T follicular helper cell (primary cell): ENCODE results near the gene DYRK1A.
"Not testable (repeated sequence)": the region's sequence is repeated elsewhere in the genome, so short reads cannot be mapped to it uniquely, and the experiment has no call there.

Experiments used
- DNase-seq: peaks from one replicate; pipeline ENCODE4 v3.0.0-alpha.2; 2020; ENCODE audit warnings: low read depth

Gene DYRK1A

DNA sequence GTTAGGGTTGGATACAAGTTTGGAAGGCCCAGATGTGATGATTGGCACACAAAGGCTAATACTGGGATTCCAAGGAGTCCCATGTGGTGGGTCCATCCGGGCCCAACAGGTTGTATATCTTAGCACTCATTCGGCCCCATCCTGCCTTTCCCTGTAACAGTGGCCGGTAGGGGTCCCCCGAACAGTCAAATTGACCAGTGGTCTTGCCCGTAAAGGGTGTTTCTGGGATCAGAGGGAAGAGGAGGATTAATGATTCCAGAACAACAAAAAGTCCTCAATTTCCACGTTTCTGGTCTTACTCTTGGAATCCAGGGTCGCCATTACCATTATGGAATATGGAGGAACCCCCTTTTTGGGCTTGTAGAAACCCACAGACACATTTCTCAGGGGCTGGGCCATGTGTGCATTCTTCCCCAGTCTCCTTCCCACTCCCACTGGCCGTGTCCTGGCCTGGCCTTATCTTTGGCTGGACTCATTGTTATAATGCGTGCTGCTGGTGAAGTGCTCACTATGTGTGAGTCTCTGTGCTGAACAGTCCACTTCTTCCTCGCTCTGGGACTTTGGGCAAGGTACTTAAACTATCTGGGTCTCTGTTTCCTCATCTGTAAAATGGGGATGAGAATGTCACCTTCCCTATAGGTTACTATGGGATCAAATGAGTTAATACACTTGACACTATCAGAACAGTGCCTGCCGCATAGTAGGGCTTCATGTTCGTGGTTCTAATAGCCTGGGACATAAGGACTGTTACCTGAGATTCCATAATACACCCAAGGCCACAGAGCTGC, 161.8 kb downstream of the DYRK1A start:
- DNase-seq: no peak

DNA sequence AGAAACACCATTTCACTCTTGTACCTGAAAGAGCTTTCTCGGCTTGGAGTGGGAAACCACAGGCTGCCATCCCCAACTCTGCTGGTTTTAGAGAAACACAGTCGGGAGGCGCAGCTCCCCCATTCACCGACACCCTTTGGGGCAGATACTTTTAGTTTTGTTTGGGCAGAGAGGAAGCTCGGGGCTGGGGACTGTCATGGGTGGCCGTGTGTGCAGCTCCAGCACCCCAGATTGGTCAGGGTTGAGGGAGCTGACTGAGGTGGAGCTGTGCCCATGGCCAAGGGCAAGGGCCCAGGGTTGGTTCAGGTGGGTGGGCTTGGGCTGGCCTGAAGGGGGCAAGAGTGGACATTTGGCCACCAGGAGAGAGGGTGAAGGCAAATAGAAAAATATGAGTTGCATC, 163.1 kb downstream of the DYRK1A start:
- DNase-seq: no peak

DNA sequence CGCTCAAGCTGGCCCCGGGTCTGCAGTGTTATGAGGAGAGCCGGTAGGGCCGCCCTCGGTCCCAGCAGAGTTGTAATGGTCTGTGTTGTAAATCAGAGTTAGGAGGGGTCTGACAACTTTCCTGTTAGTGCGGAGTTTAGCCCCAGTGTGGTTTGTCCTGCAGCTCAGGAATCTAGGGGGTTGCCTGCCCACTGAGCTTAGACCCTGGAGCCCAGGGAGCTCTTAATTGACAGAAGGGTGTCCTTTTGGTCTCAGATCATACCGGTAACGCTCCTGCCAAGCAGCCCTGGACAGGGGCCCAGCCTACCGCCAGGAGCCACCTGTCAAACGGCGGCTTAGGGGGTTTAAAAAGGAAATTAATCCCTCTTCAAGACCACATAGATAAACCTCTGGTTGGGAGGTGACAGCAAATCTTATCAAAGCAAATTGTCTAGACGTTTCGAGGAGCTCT, 164.4 kb downstream of the DYRK1A start:
- no peak for DNase-seq

DNA sequence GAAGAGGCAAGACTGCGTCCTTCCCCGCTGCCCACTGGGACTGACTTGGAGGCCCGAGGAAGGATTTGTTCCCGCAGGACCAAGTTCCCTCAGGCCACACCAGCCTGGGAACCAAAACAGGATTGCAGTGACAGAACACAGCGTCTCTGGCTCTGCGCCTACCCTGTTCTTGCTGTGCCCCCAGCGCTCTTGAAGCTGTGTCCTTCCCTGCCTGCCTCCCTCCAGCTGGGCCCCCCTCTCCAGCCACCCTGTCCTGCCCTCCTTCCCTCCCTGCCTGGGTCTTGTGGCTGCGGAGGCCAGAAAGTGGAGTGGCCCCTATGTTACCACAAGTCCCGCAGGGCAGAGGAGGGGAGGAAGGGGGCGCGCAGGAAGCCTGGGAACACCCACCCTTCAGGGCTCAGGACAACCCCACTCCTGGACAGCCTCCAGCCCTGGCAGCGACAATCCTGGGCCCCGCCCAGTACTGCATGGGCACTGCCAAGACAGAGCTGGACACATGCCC, 164.9 kb downstream of the DYRK1A start:
- no peak for DNase-seq

DNA sequence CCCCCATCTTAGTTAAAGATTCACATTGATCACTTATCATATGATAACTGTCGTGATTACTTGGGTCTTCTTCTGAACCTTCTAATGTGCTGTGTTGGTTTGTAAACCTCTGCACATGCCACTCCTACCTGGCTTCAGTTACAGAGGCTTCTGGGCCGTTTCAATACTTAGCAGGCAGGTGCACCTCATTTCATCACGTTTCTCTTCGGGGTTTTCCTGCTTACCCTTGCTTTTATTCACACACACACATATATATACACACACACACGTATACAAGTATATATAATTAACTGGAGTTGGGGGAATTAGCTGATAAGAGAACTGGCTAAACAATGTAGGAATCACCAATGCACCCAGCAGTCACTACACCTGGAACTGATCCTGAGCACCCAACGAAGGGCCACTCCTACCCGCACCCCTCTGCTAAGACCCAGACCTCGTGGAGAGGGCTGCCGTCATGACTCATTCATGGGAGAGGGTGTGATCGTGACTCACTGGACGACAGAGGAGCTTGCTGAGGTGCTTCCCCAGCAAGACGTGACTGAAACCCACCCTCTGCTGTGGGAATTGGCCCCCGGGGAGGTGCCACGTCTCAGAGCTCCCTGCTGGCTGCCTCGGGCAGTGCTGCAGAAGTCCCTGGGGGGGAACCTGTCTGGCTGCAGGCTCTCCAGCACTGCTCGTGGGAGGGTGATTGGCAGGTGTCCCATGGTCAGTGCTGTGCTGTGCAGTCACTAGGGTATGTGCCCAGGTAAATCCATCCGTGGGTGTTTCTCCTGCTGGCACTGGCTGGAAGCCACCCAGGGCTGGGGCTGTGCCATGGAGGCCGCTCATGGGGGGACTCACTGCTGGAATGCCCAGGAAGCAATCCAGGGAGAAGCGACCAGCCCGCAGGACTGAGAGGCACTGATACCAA, 166.6 kb downstream of the DYRK1A start:
- no peak for DNase-seq

DNA sequence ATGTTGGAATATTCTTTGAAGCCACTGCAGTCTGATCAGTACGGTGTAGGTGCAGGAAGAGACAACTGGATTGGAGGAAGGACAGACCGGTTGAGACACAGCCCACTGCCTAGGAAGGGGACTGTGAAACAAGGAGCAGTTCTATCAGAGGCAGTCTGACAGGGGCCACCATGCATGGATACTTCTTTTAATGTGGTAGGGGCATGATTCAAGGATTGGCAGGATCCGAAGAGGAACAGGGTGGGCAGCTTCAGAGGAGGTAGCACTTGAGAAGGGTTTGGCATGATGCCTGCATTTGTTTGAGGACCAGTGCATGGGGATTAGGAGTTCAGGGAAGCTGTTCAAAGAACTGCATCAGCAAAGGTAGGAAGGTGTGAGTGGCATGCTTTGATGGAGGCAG, 167.9 kb downstream of the DYRK1A start:
- no peak for DNase-seq

DNA sequence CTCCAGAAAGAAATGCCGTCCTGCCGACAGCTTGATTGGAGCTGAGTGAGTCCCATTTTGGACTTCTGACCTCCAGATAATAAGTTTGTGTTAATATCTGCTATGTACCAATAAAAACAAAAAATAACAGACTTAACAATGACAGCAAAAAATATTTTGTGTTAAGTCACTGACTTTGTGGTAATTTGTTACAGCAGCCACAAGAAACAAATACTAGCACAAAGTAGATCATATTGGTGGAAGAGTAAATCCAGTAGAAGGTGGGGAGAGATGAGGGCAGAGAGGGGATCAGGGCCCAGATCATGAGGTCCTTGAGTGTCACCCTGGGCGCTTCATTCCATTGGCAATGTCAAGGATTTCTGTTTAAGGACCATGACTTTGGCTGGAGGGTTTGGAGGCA, 168.6 kb downstream of the DYRK1A start:
- no peak for DNase-seq

DNA sequence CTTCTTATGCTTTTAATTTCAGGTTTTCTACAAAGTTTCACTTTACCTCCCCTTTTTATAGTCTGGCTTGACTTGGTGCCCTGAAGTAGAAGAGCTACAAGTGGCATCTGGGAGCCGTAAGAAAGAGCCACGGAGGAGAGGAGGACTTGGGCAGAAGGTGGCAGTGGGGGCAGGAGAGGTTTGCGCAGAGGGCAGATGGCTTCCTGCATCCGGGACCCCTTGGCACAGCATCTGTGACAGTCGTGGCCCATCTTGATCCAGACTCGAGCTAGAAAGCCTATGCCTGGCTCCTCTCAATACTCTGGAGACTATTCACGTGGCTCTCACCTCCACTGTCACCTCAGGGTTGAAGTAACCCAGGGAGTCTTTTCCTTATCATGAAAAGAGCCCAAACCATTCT, 169.1 kb downstream of the DYRK1A start:
- no peak for DNase-seq

DNA sequence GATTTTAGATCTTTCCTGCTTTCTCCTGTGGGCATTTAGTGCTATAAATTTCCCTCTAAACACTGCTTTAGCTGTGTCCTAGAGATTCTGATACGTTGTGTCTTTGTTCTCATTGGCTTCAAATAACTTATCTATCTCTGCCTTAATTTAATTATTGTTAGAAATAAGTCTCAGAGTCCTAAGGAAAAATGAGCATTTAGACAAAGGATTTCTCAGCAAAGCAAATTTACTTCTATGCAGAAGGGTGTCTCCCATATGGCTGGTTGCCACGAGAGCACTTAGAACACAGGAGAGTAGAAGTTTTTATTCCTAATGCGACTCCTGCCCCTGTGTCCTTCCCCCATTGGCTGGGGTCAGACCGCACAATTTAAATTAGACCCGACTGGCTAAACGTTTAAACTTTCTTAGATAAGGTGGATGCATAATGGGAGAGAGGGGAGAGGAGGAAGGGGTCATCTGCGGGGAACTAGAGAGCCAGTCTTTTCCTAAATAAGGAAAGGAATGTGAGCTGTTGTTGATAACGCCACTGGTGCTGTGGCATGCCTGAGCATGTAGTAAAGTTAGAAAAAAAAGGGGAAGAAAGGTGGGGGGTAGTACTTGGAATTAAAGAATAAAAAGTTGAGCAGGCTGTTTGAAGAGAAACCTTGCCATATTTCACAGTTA, 170.2 kb downstream of the DYRK1A start:
- DNase-seq: no peak

DNA sequence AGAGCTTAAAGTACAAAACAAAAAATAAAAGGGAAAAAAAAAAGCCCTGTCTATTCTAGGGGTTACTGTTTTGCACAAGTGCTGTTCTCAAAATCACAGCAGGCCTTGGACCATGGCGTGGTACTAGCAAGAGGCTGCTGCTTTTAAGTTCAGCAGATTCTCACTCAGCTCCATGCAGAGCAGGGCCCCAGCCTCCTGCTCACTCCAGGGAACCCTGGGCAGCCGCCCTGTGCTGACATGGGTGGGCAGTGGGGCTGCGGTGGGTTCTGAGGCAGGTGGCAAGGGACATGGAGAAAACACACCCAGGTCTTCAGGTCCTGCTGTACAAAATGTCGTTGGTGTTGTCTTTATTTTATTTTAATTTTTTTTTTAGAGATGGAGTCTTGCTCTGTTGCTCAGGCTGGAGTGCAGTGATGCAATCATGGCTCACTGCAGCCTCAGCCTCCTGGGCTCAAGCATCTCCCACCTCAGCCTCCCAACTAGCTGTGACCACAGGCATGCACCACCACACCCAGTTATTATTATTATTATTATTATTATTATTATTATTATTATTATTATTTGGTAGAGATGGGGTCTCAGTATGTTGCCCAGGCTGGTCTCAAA, 170.9 kb downstream of the DYRK1A start:
- DNase-seq: no peak

DNA sequence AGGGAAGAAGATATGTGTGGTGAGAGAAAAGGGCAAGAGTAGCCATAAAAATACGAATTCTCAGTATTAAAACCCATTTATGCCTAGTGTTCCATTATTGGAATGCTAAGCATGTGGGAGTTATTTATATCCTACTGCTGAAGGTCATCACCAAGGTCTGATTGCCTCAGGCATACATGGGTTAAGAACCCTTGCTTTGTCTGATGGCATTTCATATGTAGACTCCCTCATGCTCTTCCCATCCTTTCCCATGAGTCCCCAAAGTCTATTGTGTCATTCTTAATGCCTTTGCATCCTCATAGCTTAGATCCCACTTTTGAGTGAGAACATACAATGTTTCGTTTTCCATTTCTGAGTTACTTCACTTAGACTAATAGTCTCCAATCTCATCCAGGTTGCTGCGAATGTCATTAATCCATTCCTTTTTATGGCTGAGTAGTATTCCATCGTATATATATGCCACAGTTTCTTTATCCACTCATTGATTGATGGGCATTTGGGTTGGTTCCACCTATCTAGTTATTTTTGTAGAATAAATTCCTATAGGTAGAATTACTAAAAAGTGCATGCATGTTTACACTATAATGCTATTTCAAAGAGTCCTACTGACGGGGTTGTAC, 172.5 kb downstream of the DYRK1A start:
- DNase-seq: no peak

DNA sequence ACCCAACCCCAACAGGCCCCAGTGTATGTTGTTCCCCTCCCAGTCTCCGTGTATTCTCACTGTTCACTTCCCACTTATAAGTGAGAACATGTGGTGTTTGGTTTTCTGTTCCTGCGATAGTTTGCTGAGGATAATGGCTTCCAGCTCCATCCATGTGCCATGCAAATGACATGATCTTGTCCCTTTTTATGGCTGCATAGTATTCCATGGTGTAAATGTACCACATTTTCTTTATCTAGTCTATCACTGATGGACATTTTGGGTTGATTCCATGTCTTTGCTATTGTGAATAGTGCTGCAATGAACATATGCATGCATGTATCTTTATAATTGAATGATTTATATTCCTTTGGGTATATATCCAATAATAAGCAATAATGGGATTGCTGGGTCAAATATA, 174.6 kb downstream of the DYRK1A start:
- DNase-seq: not testable (repeated sequence)

DNA sequence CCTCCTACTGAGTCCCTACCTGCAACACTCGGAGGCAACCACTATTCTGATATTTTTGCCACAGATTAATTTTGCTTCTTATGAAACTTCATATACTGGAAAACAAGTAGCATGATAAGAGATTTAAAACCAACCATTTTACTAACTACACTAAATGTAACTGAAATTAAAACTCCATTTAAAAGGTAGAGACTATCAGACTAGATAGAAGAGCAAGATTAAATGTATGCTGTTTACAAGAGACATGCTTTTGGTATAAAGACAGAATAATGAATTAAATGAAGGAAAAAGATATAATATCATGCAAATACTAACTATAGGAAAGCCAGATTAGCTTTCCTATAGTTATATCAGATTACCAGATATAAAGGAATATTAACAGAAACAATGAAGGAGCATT, 175.9 kb downstream of the DYRK1A start:
- no peak for DNase-seq

DNA sequence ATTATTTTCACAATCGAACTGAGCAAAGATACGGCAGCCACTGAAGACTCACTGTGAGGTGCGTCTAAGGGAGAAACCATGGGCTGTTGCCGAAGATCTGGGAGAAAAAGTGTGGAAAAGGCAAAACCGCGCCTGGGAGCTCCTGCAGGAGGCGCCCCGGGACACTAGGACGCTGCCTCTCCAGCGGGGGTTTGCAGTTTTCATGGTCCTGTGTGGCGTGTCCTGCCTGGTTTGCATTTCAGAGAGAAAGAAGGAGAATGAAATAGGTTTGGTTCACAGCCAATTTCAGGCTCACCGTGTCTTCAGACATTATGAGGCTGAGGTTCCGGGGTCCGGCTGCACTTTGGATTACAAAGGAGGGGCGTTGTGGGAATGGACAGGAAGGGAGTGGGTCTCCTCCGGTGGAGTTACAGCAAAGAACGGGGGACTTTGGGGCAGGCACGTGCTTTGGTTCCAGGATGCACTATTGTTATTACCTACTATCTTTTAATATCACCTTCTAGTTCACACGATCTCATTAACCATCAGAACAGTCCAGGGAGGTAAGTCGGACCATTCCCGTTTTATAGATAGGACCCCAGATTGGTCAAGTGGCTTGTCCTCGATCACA, 179.8 kb downstream of the DYRK1A start:
- DNase-seq: no peak

DNA sequence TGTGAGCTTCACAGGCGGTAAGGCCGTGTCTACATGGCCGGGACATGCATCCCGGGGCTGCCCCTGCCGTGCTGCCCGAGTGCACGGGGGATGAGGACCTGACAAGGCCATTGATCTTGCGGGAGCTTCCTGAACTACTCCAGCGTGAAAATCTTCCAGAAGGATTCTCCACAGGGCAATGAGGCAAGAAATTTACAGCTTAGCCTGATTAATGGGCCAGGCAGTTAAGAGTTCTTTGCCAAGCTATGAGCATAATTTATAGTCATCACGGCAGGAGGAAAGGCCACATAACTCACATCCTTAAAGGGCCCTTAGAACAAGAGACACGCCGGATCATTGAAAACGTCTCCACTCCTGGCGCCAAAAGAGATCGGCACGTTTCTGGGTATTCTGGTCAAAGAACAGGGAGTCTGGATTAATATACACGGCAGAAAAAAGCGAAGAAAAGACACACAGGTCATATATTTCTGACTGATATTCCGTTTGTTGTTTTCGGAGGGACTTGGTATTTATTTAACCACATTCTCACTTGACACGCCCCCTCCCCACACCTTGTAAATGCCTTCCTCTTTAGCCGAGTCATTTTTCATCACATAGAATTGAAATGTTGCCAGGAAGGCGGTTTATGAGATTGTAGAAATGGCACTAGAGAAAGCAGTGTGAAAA, 180.5 kb downstream of the DYRK1A start:
- DNase-seq: no peak

DNA sequence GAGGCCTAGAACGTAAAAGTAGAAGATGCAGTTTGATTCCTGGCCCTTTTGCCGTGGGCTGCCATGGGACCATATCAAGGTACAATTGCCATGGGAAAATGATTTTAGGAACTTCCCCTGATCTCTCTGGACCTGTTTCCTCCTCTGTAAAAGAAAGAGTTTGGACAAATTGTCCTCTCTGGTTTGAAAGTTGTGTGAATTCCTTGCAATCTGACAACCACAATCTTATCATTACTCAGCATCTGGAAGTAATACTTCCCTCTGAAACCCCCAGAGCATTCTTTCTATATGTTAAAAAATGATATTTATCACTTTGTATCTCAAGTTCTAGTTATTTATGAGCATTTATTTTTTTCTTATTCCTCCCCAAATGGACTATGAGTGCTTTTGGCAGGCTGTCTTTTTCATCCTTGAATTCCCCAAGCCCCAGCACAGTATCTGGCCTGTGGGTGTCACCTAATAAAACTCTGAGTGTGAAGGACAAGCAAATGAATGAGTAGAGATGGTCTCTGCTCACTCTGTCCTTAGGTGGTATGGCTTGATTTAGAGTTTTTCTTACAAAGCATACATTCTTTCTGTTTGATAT, 181.1 kb downstream of the DYRK1A start:
- no peak for DNase-seq

DNA sequence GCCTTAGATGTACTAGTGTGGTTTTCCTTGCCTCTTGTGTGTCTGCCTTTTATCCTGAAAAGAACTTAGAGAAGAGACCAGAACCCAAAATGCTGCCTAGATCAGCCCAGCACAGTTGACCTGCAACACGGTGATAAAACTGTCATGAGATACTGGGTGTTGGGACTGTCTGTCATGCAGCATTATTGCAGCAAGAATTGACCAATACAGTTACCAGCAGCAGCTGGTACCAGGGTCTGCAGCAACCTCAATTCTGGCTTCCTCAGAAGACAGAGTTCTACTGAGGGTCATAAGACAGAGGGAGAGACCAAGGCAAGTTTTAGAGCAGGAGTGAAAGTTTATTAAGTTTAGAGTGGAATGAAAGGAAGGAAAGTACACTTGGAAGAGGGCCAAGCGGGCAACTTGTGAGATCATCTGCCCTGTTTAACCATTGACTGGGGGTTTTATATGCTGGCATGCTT, 182.0 kb downstream of the DYRK1A start:
- DNase-seq: no peak

DNA sequence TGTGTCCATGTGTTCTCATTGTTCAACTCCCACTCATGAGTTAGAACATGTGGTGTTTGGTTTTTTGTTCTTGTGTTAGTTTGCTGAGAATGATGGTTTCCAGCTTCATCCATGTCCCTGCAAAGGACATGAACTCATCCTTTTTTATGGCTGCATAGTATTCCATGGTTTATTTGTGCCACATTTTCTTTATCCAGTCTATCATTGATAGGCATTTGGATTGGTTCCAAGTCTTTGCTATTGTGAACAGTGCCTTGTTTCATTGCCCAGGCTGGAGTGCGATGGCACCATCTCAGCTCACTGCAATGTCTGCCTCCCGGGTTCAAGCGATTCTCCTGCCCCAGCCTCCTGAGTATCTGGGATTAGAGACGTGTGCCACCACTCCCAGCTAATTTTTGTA, 183.2 kb downstream of the DYRK1A start:
- not testable (repeated sequence) for DNase-seq

DNA sequence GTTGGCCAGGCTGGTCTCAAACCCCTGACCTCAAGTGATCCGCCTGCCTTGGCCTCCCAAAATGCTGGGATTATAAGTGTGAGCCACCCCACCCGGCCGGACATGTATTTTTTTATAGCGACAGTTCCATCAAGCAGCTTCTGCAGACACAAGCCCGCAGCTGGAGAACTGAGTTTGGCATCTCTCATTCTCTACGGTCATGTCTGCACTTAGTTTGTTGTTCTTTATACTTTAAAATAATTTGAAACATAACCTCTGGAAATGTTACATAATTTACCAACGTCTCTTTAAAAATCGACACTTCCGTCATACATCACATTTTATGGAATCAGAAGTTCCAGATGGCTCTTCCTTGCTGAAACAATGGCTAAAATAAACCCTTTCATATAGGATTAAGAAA, 183.6 kb downstream of the DYRK1A start:
- DNase-seq: no peak
